Measurements from ENCODE around the gene MPPED2. TPM values are rescaled to one million over a fixed set of nuclear protein-coding genes. Genes with fewer than 3 reads are reported as not detected.

Gene MPPED2
- total RNA-seq, 1 donor from 2014 or later, result not detected

GRCh38 chr11:30423886-30424285 lies 162.3 kb downstream of the MPPED2 start:
- no peak for DNase-seq (ENCODE audit: extremely low read depth, low read depth, low spot score)

- no peak for DNase-seq (ENCODE audit: extremely low read depth, low read depth, low spot score)
These were observed 162.9 kb downstream of the MPPED2 start for GRCh38 chr11:30423279-30423648.

- DNase-seq (ENCODE audit: extremely low read depth, low read depth, low spot score), result no peak
These were observed 163.5 kb downstream of the MPPED2 start for GRCh38 chr11:30422447-30423278.

- DNase-seq (ENCODE audit: extremely low read depth, low read depth, low spot score), result no peak
These were observed 165.8 kb downstream of the MPPED2 start for GRCh38 chr11:30420233-30420787.

GRCh38 chr11:30414806-30415205 lies 171.3 kb downstream of the MPPED2 start:
- DNase-seq (ENCODE audit: extremely low read depth, low read depth, low spot score), result no peak

GRCh38 chr11:30414244-30414643 lies 171.9 kb downstream of the MPPED2 start:
- DNase-seq (ENCODE audit: extremely low read depth, low read depth, low spot score), result no peak

- no peak for DNase-seq (ENCODE audit: extremely low read depth, low read depth, low spot score)
These were observed 173.6 kb downstream of the MPPED2 start for GRCh38 chr11:30412509-30412908.

- DNase-seq (ENCODE audit: extremely low read depth, low read depth, low spot score), result no peak
These were observed 174.8 kb downstream of the MPPED2 start for GRCh38 chr11:30411383-30411782.

- DNase-seq (ENCODE audit: extremely low read depth, low read depth, low spot score), result no peak
These were observed 179.0 kb downstream of the MPPED2 start for GRCh38 chr11:30406978-30407762.

- no peak for DNase-seq (ENCODE audit: extremely low read depth, low read depth, low spot score)
These were observed 180.8 kb downstream of the MPPED2 start for GRCh38 chr11:30405385-30405784.

GRCh38 chr11:30404136-30404535 lies 182.0 kb downstream of the MPPED2 start:
- no peak for DNase-seq (ENCODE audit: extremely low read depth, low read depth, low spot score)

- DNase-seq (ENCODE audit: extremely low read depth, low read depth, low spot score), result no peak
These were observed 190.4 kb downstream of the MPPED2 start for GRCh38 chr11:30395751-30396150.

- DNase-seq (ENCODE audit: extremely low read depth, low read depth, low spot score), result no peak
These were observed 193.1 kb downstream of the MPPED2 start for GRCh38 chr11:30393012-30393411.

- DNase-seq (ENCODE audit: extremely low read depth, low read depth, low spot score), result no peak
These were observed 193.8 kb downstream of the MPPED2 start for GRCh38 chr11:30392221-30392784.

GRCh38 chr11:30388957-30389356 lies 197.2 kb downstream of the MPPED2 start:
- DNase-seq (ENCODE audit: extremely low read depth, low read depth, low spot score), result no peak

- DNase-seq (ENCODE audit: extremely low read depth, low read depth, low spot score), result no peak
These were observed 198.0 kb downstream of the MPPED2 start for GRCh38 chr11:30387891-30388861.

GRCh38 chr11:30381879-30382278 lies 204.3 kb downstream of the MPPED2 start:
- no peak for DNase-seq (ENCODE audit: extremely low read depth, low read depth, low spot score)

GRCh38 chr11:30380846-30381245 lies 205.3 kb downstream of the MPPED2 start:
- no peak for DNase-seq (ENCODE audit: extremely low read depth, low read depth, low spot score)

- DNase-seq (ENCODE audit: extremely low read depth, low read depth, low spot score), result no peak
These were observed 208.8 kb downstream of the MPPED2 start for GRCh38 chr11:30377347-30377746.

GRCh38 chr11:30370164-30370563 lies 216.0 kb downstream of the MPPED2 start:
- DNase-seq (ENCODE audit: extremely low read depth, low read depth, low spot score), result no peak

All from glomerular endothelial cell (primary cell).